K562 (cell line): ENCODE measurements around the gene COQ9. TPM values are rescaled to one million over a fixed set of nuclear protein-coding genes. Genes with fewer than 3 reads are reported as not detected.

Experiments used
- ATAC-seq: fragments of 200-7000 bp; cut with Tn5 transposase; 3 replicates; pipeline ENCODE4 v1.9.1; 2020; ENCODE audit warnings: moderate library complexity
- BruUV-seq: library from RNA; stranded (reverse); fragments of 400-500 nt; replicated peaks from 2 replicates; lab custom pipeline; 2021; lab: Mats Ljungman, UMichigan
- CTCF ChIA-PET: fragments of 300-600 bp; formaldehyde crosslinking; extraction: SDS; loops from one replicate; lab custom pipeline; 2021; ENCODE audit warnings: low intra/inter-chr PET ratio; lab: Yijun Ruan, JAX
- POLR2A ChIA-PET: fragments of 300-600, 350-650 bp; sonication (Branson Sonifier 250); formaldehyde crosslinking; extraction: SDS; loops from one replicate; lab custom pipeline; 2021; ENCODE audit warnings: antibody characterized with exemption, inconsistent platforms; lab: Yijun Ruan, JAX
- DNase-seq, 4 experiments: peaks; one replicate each; pipeline versions ENCODE4 v3.0.0 to v3.0.0-alpha.2; 2011 to 2018; ENCODE audit warnings: low spot score in 3 of 4, mixed read lengths in 3 of 4; ENCODE audit errors: extremely low read depth in 1 of 4
- FAIRE-seq: peaks from 2 replicates; lab custom pipeline; 2011; peaks lifted over from hg19 to GRCh38; lab: Jason Lieb, UNC
- H2AFZ ChIP-seq: 2 replicates; pipeline ENCODE4 v1.6.0; 2011; ENCODE audit warnings: low read depth, low read length, control low read depth, inconsistent platforms
- H3K27ac ChIP-seq: fragments of 200-600 bp; 3 replicates; pipeline ENCODE4 v1.8.0; 2011; ENCODE audit warnings: low read depth, mild to moderate bottlenecking, control low read depth, inconsistent platforms, low read length, moderate library complexity, mixed read lengths; ENCODE audit errors: extremely low read depth
- H3K27me3 ChIP-seq, 2 experiments: fragments of 300-600 bp in 1 of 2; 2 replicates in 1 of 2; 3 replicates in 1 of 2; pipeline versions ENCODE4 v1.6.0 to v1.8.0; 2011; ENCODE audit warnings: inconsistent platforms in 2 of 2, low read length in 2 of 2, mild to moderate bottlenecking in 1 of 2, mixed read lengths in 1 of 2, moderate library complexity in 1 of 2; ENCODE audit not compliant: control insufficient read depth in 2 of 2, insufficient read depth in 2 of 2
- H3K36me3 ChIP-seq: fragments of 300-600 bp; 3 replicates; pipeline ENCODE4 v1.8.0; 2011; ENCODE audit warnings: mild to moderate bottlenecking, low read length, inconsistent platforms; ENCODE audit not compliant: control insufficient read depth, insufficient read depth
- H3K4me1 ChIP-seq, 2 experiments: fragments of 200-600 bp in 1 of 2; replicated peaks in 1 of 2; 2 replicates in 1 of 2; 3 replicates in 1 of 2; pipeline versions ENCODE4 v1.5.1 to v1.8.0; 2011; ENCODE audit warnings: inconsistent platforms in 2 of 2, low read length in 2 of 2, mild to moderate bottlenecking in 1 of 2, mixed read lengths in 1 of 2, moderate library complexity in 1 of 2; ENCODE audit not compliant: control insufficient read depth in 2 of 2, insufficient read depth in 2 of 2
- H3K4me2 ChIP-seq: 2 replicates; pipeline ENCODE4 v1.6.1; 2011; ENCODE audit warnings: low read length, control low read depth, inconsistent platforms, mixed read lengths; ENCODE audit not compliant: insufficient read depth
- H3K4me3 ChIP-seq: fragments of 200-600 bp; sonication (generic), shearing (Covaris generic); 2 replicates; pipeline ENCODE4 v1.5.1; 2016; ENCODE audit warnings: control low read depth, inconsistent platforms
- H3K79me2 ChIP-seq: fragments of 200-600 bp; 3 replicates; pipeline ENCODE4 v1.8.0; 2011; ENCODE audit warnings: low read length, inconsistent platforms; ENCODE audit not compliant: control insufficient read depth, insufficient read depth
- H3K9ac ChIP-seq, 2 experiments: 2 replicates each; pipeline versions ENCODE4 v1.6.0 to v1.6.1; 2011; ENCODE audit warnings: low read depth in 2 of 2, low read length in 2 of 2, control low read depth in 1 of 2, inconsistent platforms in 1 of 2, mild to moderate bottlenecking in 1 of 2, mixed read lengths in 1 of 2; ENCODE audit not compliant: insufficient read depth in 1 of 2
- H3K9me1 ChIP-seq: one replicate; pipeline ENCODE4 v1.6.0; 2011; ENCODE audit warnings: inconsistent platforms, mild to moderate bottlenecking, low read length, moderate library complexity; ENCODE audit not compliant: control insufficient read depth, insufficient read depth
- H3K9me3 ChIP-seq: replicated peaks from 2 replicates; pipeline ENCODE4 v1.5.1; 2011; ENCODE audit warnings: low read depth, low read length, inconsistent platforms; ENCODE audit not compliant: control insufficient read depth, insufficient read depth
- H4K20me1 ChIP-seq: replicated peaks from 2 replicates; pipeline ENCODE4 v1.6.1; 2011; ENCODE audit warnings: low read length, inconsistent platforms, mixed read lengths; ENCODE audit not compliant: control insufficient read depth, insufficient read depth
- ZKSCAN1 ChIP-seq: fragments of 150-350 bp; IDR thresholded peaks from 2 replicates; pipeline ENCODE4 v1.6.1; 2016; ENCODE audit warnings: low read depth, low read length
- WGBS: fragments of 100-300 bp; shearing (Covaris generic); methylation state at CpG from one replicate; pipeline ENCODE4 v1.1.6; 2016; ENCODE audit warnings: low coverage, mixed read lengths; ENCODE audit not compliant: insufficient coverage; ENCODE audit errors: missing lambda C conversion rate; 5-methylcytosine and 5-hydroxymethylcytosine counted together
- in situ Hi-C: fragments of 300-500 bp; cut with MboI; formaldehyde crosslinking; loops from 4 replicates; pipeline ENCODE4 v1.15.0; 2018; ENCODE audit warnings: inconsistent platforms, mixed read lengths
- intact Hi-C: fragments of 100-400 bp; cut with micrococcal nuclease; formaldehyde crosslinking; loops from 2 replicates; pipeline ENCODE4 v1.14.2; 2022
- polyA plus RNA-seq, 8 experiments: library from polyadenylated mRNA; depleted of rRNA in 4 of 8; stranded (reverse) in 5 of 8; unstranded in 3 of 8; fragments of >200 nt; fragmentation: Nextera tagmentation in 2 of 8; fragmentation: Illumina TruSeq in 1 of 8; extraction: Ambion mirVana in 2 of 8; extraction: Trizol in 1 of 8; gene quantifications; 2 replicates each; pipeline versions ENCODE4 v1.2.1 to v1.2.3, GENCODE V29; 2011 to 2014; ENCODE audit warnings: inconsistent platforms in 1 of 8, missing spikeins in 1 of 8
- total RNA-seq, 7 experiments: library from RNA; depleted of rRNA in 6 of 7; stranded (reverse); fragments of >200 nt in 6 of 7; fragmentation: Illumina TruSeq in 2 of 7; extraction: Trizol in 2 of 7; gene quantifications; 2 replicates each; pipeline versions ENCODE4 v1.2.1 to v1.2.3, GENCODE V29; 2011 to 2021; ENCODE audit warnings: low replicate concordance in 1 of 7
- TF ChIP-seq, protein P1 (sequence below): fragments of 450-650 bp; conservative IDR thresholded peaks from 2 replicates; pipeline ENCODE4 v1.6.1; 2016; ENCODE audit warnings: missing genetic modification characterization, low read depth, mild to moderate bottlenecking, control low read depth, missing compliant biosample characterization

The COQ9 gene
- total and polyA plus RNA-seq, 9 of the 15 experiments (the other 6 are each of a cell fraction or from before 2014, with no cell fraction given) = 35.0 to 139 (median 71.4) TPM

DNA sequence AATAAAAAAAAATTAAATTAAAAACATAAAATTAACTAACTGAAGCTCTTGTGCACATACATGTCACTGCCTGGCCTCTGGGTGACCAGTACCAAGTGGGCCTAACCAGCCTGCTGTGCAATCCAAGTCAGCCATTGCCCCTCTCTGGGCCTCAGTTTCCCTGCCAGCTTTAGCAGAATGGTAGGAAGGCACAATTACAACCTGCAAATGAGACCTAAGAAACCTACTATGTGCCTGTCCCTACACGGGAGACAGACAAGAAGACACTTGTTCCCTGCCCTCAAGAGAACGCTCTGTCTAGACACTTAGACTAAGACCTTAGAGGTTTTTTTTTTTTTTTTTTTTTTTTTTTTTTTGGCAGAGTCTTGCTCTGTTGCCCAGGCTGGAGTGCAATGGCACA lies 1.8 kb upstream of the COQ9 start:
- H2AFZ ChIP-seq = no peak overlapping the region
- no TSS peak for BruUV-seq
- DNase-seq (no peak), FAIRE-seq (no peak), ATAC-seq (no peak)
- no CpG with 5 or more reads among the region's 2 CpGs for WGBS
- POLR2A ChIA-PET = no interaction called here
- no peaks in the 10 kb centered on the region for H3K27me3 ChIP-seq
- H3K4me1 ChIP-seq = peaks cover 11 to 15% of the 10 kb centered on the region in 2 experiments; a peak in 3 of 5 replicates
- H4K20me1 ChIP-seq = no peaks in the 10 kb centered on the region
- CTCF ChIA-PET = no interaction called here
- intact Hi-C loops = no loop called here
- TF ChIP-seq, protein P1, sequence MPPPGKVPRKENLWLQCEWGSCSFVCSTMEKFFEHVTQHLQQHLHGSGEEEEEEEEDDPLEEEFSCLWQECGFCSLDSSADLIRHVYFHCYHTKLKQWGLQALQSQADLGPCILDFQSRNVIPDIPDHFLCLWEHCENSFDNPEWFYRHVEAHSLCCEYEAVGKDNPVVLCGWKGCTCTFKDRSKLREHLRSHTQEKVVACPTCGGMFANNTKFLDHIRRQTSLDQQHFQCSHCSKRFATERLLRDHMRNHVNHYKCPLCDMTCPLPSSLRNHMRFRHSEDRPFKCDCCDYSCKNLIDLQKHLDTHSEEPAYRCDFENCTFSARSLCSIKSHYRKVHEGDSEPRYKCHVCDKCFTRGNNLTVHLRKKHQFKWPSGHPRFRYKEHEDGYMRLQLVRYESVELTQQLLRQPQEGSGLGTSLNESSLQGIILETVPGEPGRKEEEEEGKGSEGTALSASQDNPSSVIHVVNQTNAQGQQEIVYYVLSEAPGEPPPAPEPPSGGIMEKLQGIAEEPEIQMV (tag) = no peak
- TF ChIP-seq ZKSCAN1 = peak; percentile 69; the same call in 1 of the 2 replicates
- TF ChIP-seq, all 486 proteins: peak for 1
- in situ Hi-C loops = no loop called here
- Histone ChIP-seq H3K9me1 (no peaks in the 10 kb centered on the region), H3K27ac (no peak overlapping the region), H3K4me2 (no peak overlapping the region), H3K79me2 (peaks cover 76% of the 10 kb centered on the region), H3K9ac (no peak overlapping the region; a peak in 1 of 4 replicates), H3K4me3 (no peak overlapping the region), H3K36me3 (peaks cover 26% of the 10 kb centered on the region; the same call in 2 of the 3 replicates), H3K9me3 (peaks cover 5% of the 10 kb centered on the region)
